ENCODE data around the gene SRP9. TPM values are rescaled to one million over a fixed set of nuclear protein-coding genes. Genes with fewer than 3 reads are reported as not detected.

Gene SRP9
- total RNA-seq, 4 donors from 2014 or later = 139 to 234 (median 156) TPM

GRCh38 chr1:225737866-225738265, 39.8 kb upstream of the SRP9 start:
- TF ChIP-seq CTCF (IDR thresholded peaks at IDR 0.05; ENCODE audit: low read depth) = no peak

- TF ChIP-seq CTCF (IDR thresholded peaks at IDR 0.05; ENCODE audit: low read depth) = no peak
These were observed 38.9 kb upstream of the SRP9 start for GRCh38 chr1:225738763-225739162.

DNA sequence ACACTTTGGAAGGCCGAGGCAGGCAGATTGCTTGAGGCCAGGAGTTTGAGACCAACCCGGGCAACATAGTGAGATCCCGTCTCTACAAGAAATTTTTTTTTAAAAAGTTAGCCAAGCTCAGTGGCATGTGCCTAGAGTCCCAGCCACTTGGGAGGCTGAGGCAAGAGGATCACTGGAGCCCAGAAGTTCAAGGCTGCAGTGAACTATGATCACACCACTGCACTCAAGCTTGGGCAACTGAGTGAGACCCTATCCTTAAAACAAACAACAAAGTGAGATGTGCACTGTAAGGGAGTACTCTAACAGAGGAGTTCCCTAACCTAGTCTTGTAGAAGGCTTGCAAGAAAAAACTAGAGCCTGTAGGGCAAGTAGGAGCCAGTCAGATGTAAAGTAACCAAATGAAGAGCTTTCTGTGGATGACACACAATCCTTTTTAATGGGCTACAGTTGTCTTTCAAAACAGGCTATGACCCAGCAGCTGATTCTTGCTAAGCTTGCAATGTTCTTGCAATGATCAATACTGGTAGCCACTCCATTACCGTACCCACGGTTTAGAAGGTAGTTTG, 38.0 kb upstream of the SRP9 start:
- no peak for TF ChIP-seq CTCF (IDR thresholded peaks at IDR 0.05; ENCODE audit: low read depth)

DNA sequence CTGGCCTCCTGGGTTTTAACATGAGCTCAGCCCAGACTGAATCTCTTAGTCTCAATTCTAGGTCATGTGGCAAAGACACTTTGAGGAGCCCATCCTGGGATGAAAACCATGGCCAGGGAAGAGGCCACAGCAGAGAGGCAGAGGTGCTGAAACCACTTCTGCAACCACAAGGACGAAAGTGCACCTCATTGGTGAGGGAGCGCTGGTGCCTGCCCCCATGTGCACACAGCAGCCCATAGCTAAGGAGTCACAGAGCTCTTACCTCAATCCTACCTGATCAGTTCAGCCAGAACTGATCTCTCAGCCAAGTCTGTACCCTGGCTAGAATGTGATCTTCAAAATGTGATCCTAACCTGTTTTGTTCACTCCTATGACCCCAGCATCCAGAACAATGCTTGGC, 32.9 kb upstream of the SRP9 start:
- no peak for TF ChIP-seq CTCF (IDR thresholded peaks at IDR 0.05; ENCODE audit: low read depth)

GRCh38 chr1:225745273-225745672, 32.4 kb upstream of the SRP9 start:
- no peak for TF ChIP-seq CTCF (IDR thresholded peaks at IDR 0.05; ENCODE audit: low read depth)

GRCh38 chr1:225746361-225747179, 31.1 kb upstream of the SRP9 start:
- TF ChIP-seq CTCF (IDR thresholded peaks at IDR 0.05; ENCODE audit: low read depth) = no peak

GRCh38 chr1:225747566-225747965, 30.1 kb upstream of the SRP9 start:
- no peak for TF ChIP-seq CTCF (IDR thresholded peaks at IDR 0.05; ENCODE audit: low read depth)
